ENCODE measurements around the gene CRKL. TPM values are rescaled to one million over a fixed set of nuclear protein-coding genes. Genes with fewer than 3 reads are reported as not detected.

The CRKL gene
- total RNA-seq, 1 experiment from 2014 or later = 106 TPM

- Histone ChIP-seq H3K27ac (ENCODE audit: insufficient read length, low read depth, low read length) (no peak overlapping the region), H2AK5ac (ENCODE audit: insufficient read length, low read length) (no peak overlapping the region), H3K79me2 (ENCODE audit: insufficient read depth, low read length) (peaks cover 77% of the 10 kb centered on the region; the same call in 1 of the 2 replicates), H4K5ac (ENCODE audit: insufficient read length, low read depth, low read length) (no peak overlapping the region), H4K20me1 (ENCODE audit: control insufficient read depth, insufficient read depth, insufficient read length) (no peaks in the 10 kb centered on the region), H2BK15ac (ENCODE audit: low read depth, low read length) (no peak overlapping the region), H4K91ac (ENCODE audit: insufficient read length, low read depth, low read length) (no peak overlapping the region), H3K23ac (ENCODE audit: insufficient read length, low read depth, low read length) (no peak overlapping the region), H3K9me3 (ENCODE audit: control insufficient read depth, low read depth, low read length) (no peaks in the 10 kb centered on the region), H2BK5ac (ENCODE audit: insufficient read length, low read length) (no peak overlapping the region), H2BK20ac (ENCODE audit: low read depth, low read length, poor library complexity, severe bottlenecking) (no peak overlapping the region), H3K4me1 (ENCODE audit: insufficient read depth, low read length) (peaks cover 2% of the 10 kb centered on the region; the same call in 1 of the 2 replicates), H3K9ac (ENCODE audit: extremely low read depth, insufficient read length, low read length) (no peak overlapping the region), H3K79me1 (ENCODE audit: insufficient read depth, low read depth, low read length, poor library complexity, severe bottlenecking) (peaks cover 9% of the 10 kb centered on the region), H2BK12ac (ENCODE audit: insufficient read length, low read depth, low read length) (no peak overlapping the region), H2BK120ac (ENCODE audit: low read depth, low read length, poor library complexity, severe bottlenecking) (no peak overlapping the region), H4K8ac (replicated peaks; ENCODE audit: insufficient read length, low read depth, low read length) (no peak overlapping the region), H3K4ac (ENCODE audit: low read depth, low read length) (no peak overlapping the region), H2AFZ (ENCODE audit: low read length) (no peak overlapping the region), H3K56ac (ENCODE audit: insufficient read length, low read depth, low read length) (no peak overlapping the region), H3K4me2 (ENCODE audit: insufficient read depth, insufficient read length, low read length) (no peak overlapping the region), H3T11ph (ENCODE audit: low read length) (no peak overlapping the region), H3K18ac (ENCODE audit: insufficient read length, low read depth, low read length) (no peak overlapping the region), H3K14ac (ENCODE audit: insufficient read depth, low read length) (no peak overlapping the region), H3K27me3 (ENCODE audit: insufficient read depth, low read length) (no peaks in the 10 kb centered on the region), H3K23me2 (ENCODE audit: insufficient read length, low read depth, low read length, poor library complexity, severe bottlenecking) (no peaks in the 10 kb centered on the region)
- no peak for DNase-seq
- Mint-ChIP-seq H3K9me3 (no peaks in the 10 kb centered on the region), H3K4me1 (peaks cover 30 to 36% of the 10 kb centered on the region in 2 experiments), H3K27me3 (ENCODE audit: low read depth) (no peaks in the 10 kb centered on the region), H3K27ac (no peak overlapping the region), H3K4me3 (no peak overlapping the region), H3K36me3 (ENCODE audit: insufficient read depth in 1 of 3, low read depth in 3 of 3) (peaks cover 10 to 43% (median 19%) of the 10 kb centered on the region in 3 experiments)
- no peak for TF ChIP-seq CTCF (conservative IDR thresholded peaks at IDR 0.05)
- WGBS (ENCODE audit: extremely low coverage, insufficient read length, low lambda C conversion rate) = no CpG with 5 or more reads among the region's 4 CpGs
Observed at GRCh38 chr22:20928573-20928967, 11.4 kb downstream of the CRKL start.
